RWPE1 (cell line): ENCODE measurements around the gene NEDD9.

Experiments
- CTCF ChIA-PET: fragments of 350-600 bp; sonication (Branson Sonifier 250); formaldehyde crosslinking; extraction: SDS; loops from one replicate; lab custom pipeline; 2021; lab: Yijun Ruan, JAX
- POLR2A ChIA-PET: fragments of 400-600 bp; formaldehyde crosslinking; extraction: SDS; loops from one replicate; lab custom pipeline; 2020; ENCODE audit warnings: antibody characterized with exemption; ENCODE audit not compliant: low non-redundant PET; lab: Yijun Ruan, JAX
- DNase-seq: peaks from one replicate; pipeline ENCODE4 v3.0.0; 2012; ENCODE audit warnings: low spot score
- H3K27ac ChIP-seq: fragments of 450-650 bp; 2 replicates; pipeline ENCODE4 v1.5.1; 2017
- CTCF ChIP-seq: fragments of 450-650 bp; conservative IDR thresholded peaks from 2 replicates; pipeline ENCODE4 v1.5.1; 2017; ENCODE audit warnings: low read depth, mild to moderate bottlenecking

NEDD9 gene

GRCh38 chr6:11228935-11229654, 3.4 kb downstream of the NEDD9 start:
- ChIA-PET CTCF (no interaction called here), POLR2A (no interaction called here)
- no peak overlapping the region for H3K27ac ChIP-seq
- TF ChIP-seq CTCF = no peak
- DNase-seq = no peak

- H3K27ac ChIP-seq = no peak overlapping the region
- no peak for DNase-seq
- TF ChIP-seq CTCF = no peak
- CTCF ChIA-PET = no interaction called here
- POLR2A ChIA-PET = no interaction called here
These were observed 4.8 kb downstream of the NEDD9 start for GRCh38 chr6:11227698-11228097.

GRCh38 chr6:11226005-11226404, 6.5 kb downstream of the NEDD9 start:
- POLR2A ChIA-PET = no interaction called here
- no peak for DNase-seq
- no peak overlapping the region for H3K27ac ChIP-seq
- CTCF ChIA-PET = no interaction called here
- TF ChIP-seq CTCF = no peak

DNA sequence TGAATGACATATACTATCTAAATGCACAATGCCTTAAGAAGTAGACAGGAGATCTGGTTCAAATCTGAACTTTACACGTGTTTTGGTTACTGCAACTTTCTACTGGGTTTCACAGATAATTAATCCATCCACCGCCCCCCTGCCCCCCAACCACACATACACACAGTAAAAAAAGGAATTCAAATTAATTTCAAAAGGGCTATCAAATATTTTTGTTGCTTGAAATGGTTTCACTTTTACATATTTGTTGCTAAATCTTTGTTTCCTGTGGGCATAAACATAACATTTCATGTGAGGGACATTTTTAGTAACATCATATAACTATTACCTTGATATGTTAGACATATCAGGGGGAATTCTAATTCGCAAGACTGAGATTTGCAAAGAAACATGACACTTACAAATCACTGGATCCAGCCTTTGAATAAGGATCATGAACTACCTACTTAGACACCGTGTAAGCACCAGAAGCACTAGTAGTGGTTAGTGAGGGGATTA, 7.5 kb downstream of the NEDD9 start:
- ChIA-PET CTCF (no interaction called here), POLR2A (no interaction called here)
- no peak overlapping the region for H3K27ac ChIP-seq
- no peak for TF ChIP-seq CTCF
- no peak for DNase-seq

DNA sequence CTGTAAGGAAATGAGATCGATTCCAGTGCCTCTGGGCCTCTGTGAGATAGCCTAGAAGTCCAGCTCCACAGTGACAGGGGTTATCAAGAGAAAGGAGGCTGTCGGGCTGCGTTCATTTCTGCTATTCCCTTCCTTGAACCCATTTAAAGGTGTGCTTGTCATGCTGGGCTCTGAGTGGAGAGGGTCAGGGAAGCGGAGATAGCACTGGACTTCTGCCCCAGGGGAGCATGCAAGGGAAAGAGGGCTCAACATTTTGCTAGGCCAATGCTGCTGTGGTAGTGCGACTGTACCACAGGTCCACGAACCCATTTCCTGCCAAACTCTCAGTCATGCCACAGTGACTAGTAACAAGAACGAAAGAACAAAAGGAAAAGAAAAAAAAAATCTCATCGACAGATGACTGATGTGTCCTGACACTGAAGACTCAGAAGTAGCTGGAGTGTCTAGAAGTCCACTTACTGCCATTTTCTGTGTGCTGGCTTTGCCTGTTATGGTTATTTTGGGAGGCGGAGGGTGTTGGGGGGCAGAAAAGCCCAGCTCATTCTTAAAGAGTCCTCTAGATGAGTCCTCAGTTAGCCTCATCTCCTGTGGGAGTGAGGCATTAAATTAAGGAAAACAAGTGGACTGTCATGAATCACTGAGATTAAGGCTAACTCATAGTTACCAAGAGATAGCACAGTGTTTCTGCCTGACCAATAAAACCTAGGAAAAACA, 8.1 kb downstream of the NEDD9 start:
- CTCF ChIA-PET = no interaction called here
- no peak overlapping the region for H3K27ac ChIP-seq
- no peak for DNase-seq
- POLR2A ChIA-PET = no interaction called here
- TF ChIP-seq CTCF = no peak

DNA sequence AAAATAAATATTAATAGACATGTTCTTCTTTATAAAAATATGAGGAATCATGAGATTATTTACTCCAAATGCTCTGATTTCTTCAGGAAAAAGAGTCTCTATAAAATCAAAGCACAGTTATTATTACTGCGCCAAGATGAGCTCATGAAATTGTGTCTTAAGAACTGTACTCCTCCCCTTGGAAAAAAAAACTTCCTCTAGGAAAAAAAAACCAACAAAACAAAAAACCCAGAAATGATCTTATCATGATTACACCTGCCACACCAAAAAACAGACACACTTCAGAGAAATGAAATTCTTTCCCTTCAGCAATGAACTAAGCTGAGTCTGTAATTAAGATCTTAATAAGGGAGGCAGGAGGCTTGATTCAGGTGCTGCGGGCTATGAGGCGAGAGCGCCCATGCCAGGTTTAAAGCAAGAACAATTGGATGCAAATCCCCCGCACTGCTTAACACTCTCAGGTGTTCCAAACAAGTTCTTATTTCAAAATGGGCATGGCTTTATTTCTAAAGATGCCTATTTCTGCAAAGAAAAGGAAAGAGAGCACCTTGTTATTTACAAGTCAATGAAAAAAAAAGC, 9.1 kb downstream of the NEDD9 start:
- no peak for TF ChIP-seq CTCF
- POLR2A ChIA-PET = interaction anchor here (0.7 kb wide), 1 partner anchor 9 kb away, joined by 3 read pairs; the partner anchor contains the start of gene NEDD9
- CTCF ChIA-PET = interaction anchor here (0.7 kb wide), 1 partner anchor 436 kb away, joined by 3 read pairs; no protein-coding TSS in a partner anchor
- no peak overlapping the region for H3K27ac ChIP-seq
- DNase-seq = no peak
